Caco-2 (cell line): Measurements from ENCODE around the gene HDAC4. TPM values are rescaled to one million over a fixed set of nuclear protein-coding genes. Genes with fewer than 3 reads are reported as not detected.

Experiments
- BruUV-seq: library from RNA; stranded (reverse); fragments of 400-500 nt; replicated peaks from 2 replicates; lab custom pipeline; 2021; lab: Mats Ljungman, UMichigan
- CTCF ChIA-PET: fragments of 300-600 bp; sonication (Branson Sonifier 250); formaldehyde crosslinking; loops from one replicate; lab custom pipeline; 2022; ENCODE audit warnings: antibody characterized with exemption; lab: Charles Lee
- POLR2A ChIA-PET: fragments of 300-600 bp; sonication (Branson Sonifier 250); formaldehyde crosslinking; loops from one replicate; lab custom pipeline; 2022; ENCODE audit warnings: antibody characterized with exemption; lab: Charles Lee
- DNase-seq, 2 experiments: peaks; one replicate each; pipeline versions ENCODE4 v3.0.0 to v3.0.0-alpha.2; 2020 to 2022
- H3K27me3 ChIP-seq: replicated peaks from 2 replicates; pipeline ENCODE4 v1.6.0; 2011; ENCODE audit warnings: low read length; ENCODE audit not compliant: control insufficient read depth, insufficient read depth
- H3K36me3 ChIP-seq: 2 replicates; pipeline ENCODE4 v1.5.1; 2011; ENCODE audit warnings: low read length; ENCODE audit not compliant: control insufficient read depth, insufficient read depth
- H3K4me1 ChIP-seq: fragments of 250-450 bp; sonication (Bioruptor Pico); 2 replicates; pipeline ENCODE4 v1.5.1; 2020; ENCODE audit warnings: mild to moderate bottlenecking
- H3K4me3 ChIP-seq: 2 replicates; pipeline ENCODE4 v1.5.1; 2011; ENCODE audit warnings: low read depth, mild to moderate bottlenecking, control low read depth, low read length
- H3K9me3 ChIP-seq: fragments of 250-450 bp; sonication (Bioruptor Pico); 2 replicates; pipeline ENCODE4 v1.5.1; 2020; ENCODE audit warnings: mild to moderate bottlenecking, moderate library complexity
- H3K27ac Mint-ChIP-seq: one replicate; pipeline ENCODE4 v1.8.0; 2022; ENCODE audit warnings: mixed read lengths; ENCODE audit not compliant: unreplicated experiment
- H3K27me3 Mint-ChIP-seq: one replicate; pipeline ENCODE4 v1.8.0; 2022; ENCODE audit warnings: mixed read lengths; ENCODE audit not compliant: insufficient read depth, unreplicated experiment
- H3K36me3 Mint-ChIP-seq: one replicate; pipeline ENCODE4 v1.8.0; 2022; ENCODE audit warnings: mild to moderate bottlenecking, mixed read lengths; ENCODE audit not compliant: insufficient read depth, unreplicated experiment
- H3K4me1 Mint-ChIP-seq: one replicate; pipeline ENCODE4 v1.8.0; 2022; ENCODE audit warnings: low read depth, mixed read lengths; ENCODE audit not compliant: unreplicated experiment
- H3K4me3 Mint-ChIP-seq: one replicate; pipeline ENCODE4 v1.8.0; 2022; ENCODE audit warnings: mild to moderate bottlenecking, moderate library complexity, mixed read lengths; ENCODE audit not compliant: unreplicated experiment
- H3K9me3 Mint-ChIP-seq: one replicate; pipeline ENCODE4 v1.8.0; 2022; ENCODE audit warnings: mixed read lengths; ENCODE audit not compliant: unreplicated experiment
- intact Hi-C: fragments of 100-400 bp; cut with micrococcal nuclease; formaldehyde crosslinking; loops from one replicate; pipeline ENCODE4 v1.10.0; 2022; ENCODE audit not compliant: unreplicated experiment
- total RNA-seq: library from RNA; stranded (reverse); gene quantifications from 2 replicates; pipeline ENCODE4 v1.2.3, GENCODE V29; 2022
- TF ChIP-seq, protein P1 (sequence below), 2 experiments: fragments of 200-600 bp in 1 of 2; IDR thresholded peaks; 1 replicate in 1 of 2; 2 replicates in 1 of 2; pipeline versions ENCODE4 v1.5.1 to v1.8.0; 2011 to 2022; ENCODE audit warnings: antibody characterized with exemption in 1 of 2, control low read depth in 1 of 2, inconsistent platforms in 1 of 2, low read depth in 1 of 2, low read length in 1 of 2, mild to moderate bottlenecking in 1 of 2, moderate library complexity in 1 of 2; ENCODE audit not compliant: insufficient read depth in 1 of 2, severe bottlenecking in 1 of 2, unreplicated experiment in 1 of 2

The HDAC4 gene
- total RNA-seq, 1 experiment from 2014 or later, result 15.5 TPM

DNA sequence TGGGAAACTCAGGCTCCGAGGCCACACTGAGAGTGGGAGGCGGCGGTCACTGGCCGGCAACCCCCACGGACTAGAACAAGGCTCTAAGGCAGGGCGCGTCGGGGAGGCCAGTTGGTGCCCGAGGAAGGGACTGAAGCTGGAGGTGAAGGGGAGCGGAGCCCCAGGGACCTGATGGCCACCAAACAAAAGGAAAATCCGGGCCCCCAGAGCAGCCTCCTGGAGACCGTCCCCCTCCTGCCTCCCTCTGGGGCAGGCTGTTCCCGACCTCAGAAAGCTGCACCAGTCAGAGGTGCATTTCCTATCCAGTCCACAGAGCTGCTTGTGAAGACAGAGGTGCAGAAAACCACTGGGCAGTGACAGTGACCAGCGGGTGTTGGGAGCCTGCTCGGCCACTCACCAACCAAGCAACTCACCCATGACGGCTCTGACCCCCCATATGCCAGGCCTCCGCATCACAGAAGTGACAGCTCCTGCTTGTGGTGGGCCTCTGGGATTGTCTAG is 380.2 kb downstream of the HDAC4 start:
- intact Hi-C loops, result no loop called here
- ChIA-PET CTCF (no interaction called here), POLR2A (no interaction called here)
- Mint-ChIP-seq H3K27me3 (peaks cover 2% of the 10 kb centered on the region), H3K4me3 (no peak overlapping the region), H3K27ac (no peak overlapping the region), H3K4me1 (no peaks in the 10 kb centered on the region), H3K36me3 (no peaks in the 10 kb centered on the region), H3K9me3 (no peaks in the 10 kb centered on the region)
- DNase-seq, result no peak
- BruUV-seq, result no TSS peak
- Histone ChIP-seq H3K4me3 (no peak overlapping the region), H3K36me3 (no peaks in the 10 kb centered on the region), H3K4me1 (no peaks in the 10 kb centered on the region), H3K27me3 (no peaks in the 10 kb centered on the region), H3K9me3 (no peaks in the 10 kb centered on the region)
- TF ChIP-seq, protein P1, sequence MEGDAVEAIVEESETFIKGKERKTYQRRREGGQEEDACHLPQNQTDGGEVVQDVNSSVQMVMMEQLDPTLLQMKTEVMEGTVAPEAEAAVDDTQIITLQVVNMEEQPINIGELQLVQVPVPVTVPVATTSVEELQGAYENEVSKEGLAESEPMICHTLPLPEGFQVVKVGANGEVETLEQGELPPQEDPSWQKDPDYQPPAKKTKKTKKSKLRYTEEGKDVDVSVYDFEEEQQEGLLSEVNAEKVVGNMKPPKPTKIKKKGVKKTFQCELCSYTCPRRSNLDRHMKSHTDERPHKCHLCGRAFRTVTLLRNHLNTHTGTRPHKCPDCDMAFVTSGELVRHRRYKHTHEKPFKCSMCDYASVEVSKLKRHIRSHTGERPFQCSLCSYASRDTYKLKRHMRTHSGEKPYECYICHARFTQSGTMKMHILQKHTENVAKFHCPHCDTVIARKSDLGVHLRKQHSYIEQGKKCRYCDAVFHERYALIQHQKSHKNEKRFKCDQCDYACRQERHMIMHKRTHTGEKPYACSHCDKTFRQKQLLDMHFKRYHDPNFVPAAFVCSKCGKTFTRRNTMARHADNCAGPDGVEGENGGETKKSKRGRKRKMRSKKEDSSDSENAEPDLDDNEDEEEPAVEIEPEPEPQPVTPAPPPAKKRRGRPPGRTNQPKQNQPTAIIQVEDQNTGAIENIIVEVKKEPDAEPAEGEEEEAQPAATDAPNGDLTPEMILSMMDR (IDR thresholded peaks at IDR 0.05; ENCODE audit: insufficient read depth in 1 of 2, low read depth in 1 of 2, low read length in 1 of 2, severe bottlenecking in 1 of 2, unreplicated experiment in 1 of 2), result no peak

DNA sequence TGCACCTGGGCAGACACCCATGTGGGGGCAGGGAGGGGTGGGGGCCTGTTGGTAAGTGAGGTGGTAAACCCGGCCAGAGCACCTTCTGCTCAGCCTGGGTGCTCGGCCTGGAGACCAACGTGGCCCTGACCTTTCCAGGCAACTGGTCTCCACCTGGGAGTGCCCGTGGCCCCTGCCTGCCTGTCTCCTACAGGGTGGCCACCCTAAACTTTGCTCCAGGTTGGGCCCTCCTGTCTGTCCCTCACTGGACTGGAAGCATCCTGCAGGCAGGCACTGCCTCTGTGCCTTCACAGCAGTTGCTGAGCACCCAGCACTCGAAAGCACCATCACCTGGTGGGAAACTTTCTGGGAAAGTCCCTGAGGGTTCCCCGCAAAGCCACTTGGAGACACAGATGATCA is 381.6 kb downstream of the HDAC4 start:
- ChIA-PET POLR2A (no interaction called here), CTCF (no interaction called here)
- TF ChIP-seq, protein P1 (IDR thresholded peaks at IDR 0.05; ENCODE audit: insufficient read depth in 1 of 2, low read depth in 1 of 2, low read length in 1 of 2, severe bottlenecking in 1 of 2, unreplicated experiment in 1 of 2), result no peak
- no peak overlapping the region for H3K4me3 Mint-ChIP-seq
- no peak for DNase-seq
- no peak overlapping the region for H3K27ac Mint-ChIP-seq
- intact Hi-C loops, result no loop called here
- no peaks in the 10 kb centered on the region for H3K27me3 ChIP-seq
- H3K4me1 ChIP-seq, result no peaks in the 10 kb centered on the region
- no peaks in the 10 kb centered on the region for H3K9me3 ChIP-seq
- H3K36me3 Mint-ChIP-seq, result no peaks in the 10 kb centered on the region
- no TSS peak for BruUV-seq
- no peaks in the 10 kb centered on the region for H3K9me3 Mint-ChIP-seq
- peaks cover 2% of the 10 kb centered on the region for H3K27me3 Mint-ChIP-seq
- no peaks in the 10 kb centered on the region for H3K4me1 Mint-ChIP-seq
- no peaks in the 10 kb centered on the region for H3K36me3 ChIP-seq
- H3K4me3 ChIP-seq, result no peak overlapping the region

DNA sequence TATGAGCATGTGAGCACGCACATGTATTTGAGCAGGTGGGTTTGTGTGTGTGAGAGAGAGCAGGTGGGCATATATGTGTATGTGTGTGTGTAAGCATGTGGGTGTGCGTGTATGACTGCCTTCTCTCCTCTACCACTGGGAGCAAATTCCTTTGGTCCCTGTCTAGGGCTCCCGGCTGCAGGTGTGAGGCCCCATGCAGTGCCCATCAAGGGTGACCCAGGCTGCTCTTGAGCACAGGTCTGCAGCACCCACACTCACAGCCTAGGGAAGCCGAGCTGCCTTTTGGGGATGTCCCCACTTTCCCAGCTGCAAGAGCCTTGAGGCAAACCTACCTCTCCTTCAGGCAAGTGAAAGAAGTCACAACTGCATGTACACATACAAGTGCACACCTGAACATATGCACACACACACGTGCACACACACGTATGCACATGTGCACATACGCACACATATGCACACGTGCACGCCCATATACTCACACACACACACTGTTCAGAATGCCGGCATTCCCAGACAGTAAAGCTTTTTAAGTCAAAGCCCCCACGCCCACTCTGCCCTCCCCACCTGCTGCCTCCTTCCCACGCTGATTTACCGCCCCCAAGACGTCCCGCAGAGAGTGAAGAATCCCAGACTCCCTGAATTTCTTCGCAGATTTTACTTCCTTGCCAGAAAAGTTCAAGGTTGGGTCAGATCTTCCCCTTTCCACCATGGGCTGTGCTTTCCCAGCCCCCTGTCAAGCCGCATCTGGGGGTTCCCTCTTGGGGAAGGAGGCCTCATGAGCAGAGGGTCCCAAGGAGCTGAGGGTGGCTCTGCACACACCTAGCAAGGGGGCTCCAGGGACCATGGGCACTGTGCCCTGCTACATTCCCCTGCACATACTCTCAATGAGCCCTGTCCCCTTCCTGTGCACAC is 382.3 kb downstream of the HDAC4 start:
- Mint-ChIP-seq H3K36me3 (no peaks in the 10 kb centered on the region), H3K4me1 (no peaks in the 10 kb centered on the region), H3K9me3 (no peaks in the 10 kb centered on the region), H3K27ac (no peak overlapping the region), H3K27me3 (peaks cover 2% of the 10 kb centered on the region), H3K4me3 (no peak overlapping the region)
- Histone ChIP-seq H3K4me3 (no peak overlapping the region), H3K4me1 (no peaks in the 10 kb centered on the region), H3K9me3 (no peaks in the 10 kb centered on the region), H3K27me3 (no peaks in the 10 kb centered on the region), H3K36me3 (no peaks in the 10 kb centered on the region)
- CTCF ChIA-PET, result no interaction called here
- DNase-seq, result no peak
- POLR2A ChIA-PET, result no interaction called here
- intact Hi-C loops, result no loop called here
- no TSS peak for BruUV-seq
- TF ChIP-seq, protein P1 (IDR thresholded peaks at IDR 0.05; ENCODE audit: insufficient read depth in 1 of 2, low read depth in 1 of 2, low read length in 1 of 2, severe bottlenecking in 1 of 2, unreplicated experiment in 1 of 2), result no peak
